ENCODE data around the gene SLC43A3. TPM values are rescaled to one million over a fixed set of nuclear protein-coding genes. Genes with fewer than 3 reads are reported as not detected.
A peak's percentile ranks its signal among the peaks of the same experiment; 100 is the strongest.

Gene SLC43A3
- total RNA-seq, 1 donor = 74.3 TPM

DNA sequence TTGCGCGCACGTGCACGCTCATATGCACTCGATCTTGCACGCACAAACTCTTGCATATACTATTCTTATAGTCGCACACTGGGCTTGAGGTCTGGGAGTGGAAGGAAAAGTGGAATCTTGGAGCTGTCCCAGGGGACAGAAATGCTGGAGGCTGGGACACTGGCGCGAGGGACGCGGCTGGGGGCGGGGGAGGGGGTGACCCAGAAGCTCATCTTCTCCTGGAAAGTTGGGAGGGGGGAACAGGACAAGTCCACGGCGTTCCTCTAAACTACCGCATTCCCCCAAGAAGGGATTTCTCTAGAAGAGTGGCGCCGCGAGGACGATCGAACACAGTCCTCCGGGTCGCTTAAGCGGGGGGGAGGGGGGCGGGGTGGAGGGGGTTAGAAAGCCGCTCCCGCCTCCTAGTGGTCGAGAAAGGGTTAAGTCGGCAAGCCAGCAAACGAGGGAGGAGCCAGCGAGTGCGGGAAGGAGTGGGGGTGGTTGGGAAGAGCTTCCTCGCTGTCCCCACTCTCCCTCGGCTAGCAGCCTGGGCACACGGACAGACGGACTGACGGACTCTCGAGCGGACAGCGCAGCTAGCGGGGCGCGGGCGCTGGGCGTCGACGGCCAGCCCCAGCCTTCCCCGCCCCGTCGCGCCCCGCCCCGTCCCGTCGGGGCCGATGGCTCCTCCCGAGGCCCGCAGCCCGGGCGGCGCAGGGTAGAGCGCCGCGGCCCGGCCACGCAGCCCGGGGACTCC is 33.3 kb upstream of the SLC43A3 start, which contains the start of gene RTN4RL2:
RTN4RL2 (plus strand) TSS at position 507 of the 736 bp plus-strand sequence. CDS start 338 bp downstream, outside the sequence.
- TF ChIP-seq, protein P1, sequence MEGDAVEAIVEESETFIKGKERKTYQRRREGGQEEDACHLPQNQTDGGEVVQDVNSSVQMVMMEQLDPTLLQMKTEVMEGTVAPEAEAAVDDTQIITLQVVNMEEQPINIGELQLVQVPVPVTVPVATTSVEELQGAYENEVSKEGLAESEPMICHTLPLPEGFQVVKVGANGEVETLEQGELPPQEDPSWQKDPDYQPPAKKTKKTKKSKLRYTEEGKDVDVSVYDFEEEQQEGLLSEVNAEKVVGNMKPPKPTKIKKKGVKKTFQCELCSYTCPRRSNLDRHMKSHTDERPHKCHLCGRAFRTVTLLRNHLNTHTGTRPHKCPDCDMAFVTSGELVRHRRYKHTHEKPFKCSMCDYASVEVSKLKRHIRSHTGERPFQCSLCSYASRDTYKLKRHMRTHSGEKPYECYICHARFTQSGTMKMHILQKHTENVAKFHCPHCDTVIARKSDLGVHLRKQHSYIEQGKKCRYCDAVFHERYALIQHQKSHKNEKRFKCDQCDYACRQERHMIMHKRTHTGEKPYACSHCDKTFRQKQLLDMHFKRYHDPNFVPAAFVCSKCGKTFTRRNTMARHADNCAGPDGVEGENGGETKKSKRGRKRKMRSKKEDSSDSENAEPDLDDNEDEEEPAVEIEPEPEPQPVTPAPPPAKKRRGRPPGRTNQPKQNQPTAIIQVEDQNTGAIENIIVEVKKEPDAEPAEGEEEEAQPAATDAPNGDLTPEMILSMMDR (IDR thresholded peaks at IDR 0.05; ENCODE audit: insufficient read depth, low read length) = peak; percentile 22
- H3K4me3 ChIP-seq (ENCODE audit: low read depth, low read length) = peak within 1 kb of the TSS; percentile 57
- DNase-seq (ENCODE audit: low read depth) = peak; percentile 26

DNA sequence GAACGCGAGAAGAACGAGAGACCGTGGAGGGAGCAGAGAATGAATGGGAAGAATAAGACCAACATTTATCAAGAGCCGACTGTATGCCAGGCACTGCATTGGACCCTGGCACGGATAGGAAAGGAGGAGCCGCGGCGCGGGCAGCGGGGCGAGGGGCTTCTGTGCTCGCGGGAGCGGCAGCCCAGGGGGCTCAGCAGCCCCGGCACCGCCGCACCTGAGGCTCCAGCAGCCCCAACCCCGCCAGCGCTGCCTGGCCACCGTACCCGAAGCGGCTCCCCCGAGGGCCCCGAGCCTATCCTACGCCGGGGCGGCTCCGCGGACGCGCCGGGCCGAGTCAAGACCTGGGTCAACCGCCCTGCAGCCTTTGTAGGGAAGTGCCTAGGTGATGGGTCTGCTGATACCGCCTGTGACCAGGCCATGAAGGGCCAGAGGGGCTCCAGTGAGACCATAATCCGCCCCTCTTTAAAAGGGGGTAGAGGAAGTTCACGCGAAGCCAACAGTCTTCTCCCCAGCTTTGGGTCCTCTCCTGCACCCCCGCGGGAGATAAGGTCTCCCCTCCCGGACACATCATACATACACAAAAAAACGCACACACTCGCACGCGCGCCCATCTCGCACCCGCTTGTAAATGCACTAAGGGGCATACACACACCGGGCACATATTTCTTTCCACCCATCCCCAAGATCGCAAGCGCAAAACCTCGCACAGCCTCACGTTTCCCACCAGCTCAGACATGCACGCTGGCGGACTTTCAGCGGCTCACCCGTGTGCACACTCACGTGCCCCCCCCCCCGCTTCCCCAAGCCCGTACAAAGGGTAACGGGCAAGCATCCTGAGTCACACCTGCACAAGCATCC is 32.5 kb upstream of the SLC43A3 start:
- no peak for DNase-seq (ENCODE audit: low read depth)
- H3K4me3 ChIP-seq (ENCODE audit: low read depth, low read length) = peak overlapping the region; percentile 25
- TF ChIP-seq, protein P1 (IDR thresholded peaks at IDR 0.05; ENCODE audit: insufficient read depth, low read length) = no peak

DNA sequence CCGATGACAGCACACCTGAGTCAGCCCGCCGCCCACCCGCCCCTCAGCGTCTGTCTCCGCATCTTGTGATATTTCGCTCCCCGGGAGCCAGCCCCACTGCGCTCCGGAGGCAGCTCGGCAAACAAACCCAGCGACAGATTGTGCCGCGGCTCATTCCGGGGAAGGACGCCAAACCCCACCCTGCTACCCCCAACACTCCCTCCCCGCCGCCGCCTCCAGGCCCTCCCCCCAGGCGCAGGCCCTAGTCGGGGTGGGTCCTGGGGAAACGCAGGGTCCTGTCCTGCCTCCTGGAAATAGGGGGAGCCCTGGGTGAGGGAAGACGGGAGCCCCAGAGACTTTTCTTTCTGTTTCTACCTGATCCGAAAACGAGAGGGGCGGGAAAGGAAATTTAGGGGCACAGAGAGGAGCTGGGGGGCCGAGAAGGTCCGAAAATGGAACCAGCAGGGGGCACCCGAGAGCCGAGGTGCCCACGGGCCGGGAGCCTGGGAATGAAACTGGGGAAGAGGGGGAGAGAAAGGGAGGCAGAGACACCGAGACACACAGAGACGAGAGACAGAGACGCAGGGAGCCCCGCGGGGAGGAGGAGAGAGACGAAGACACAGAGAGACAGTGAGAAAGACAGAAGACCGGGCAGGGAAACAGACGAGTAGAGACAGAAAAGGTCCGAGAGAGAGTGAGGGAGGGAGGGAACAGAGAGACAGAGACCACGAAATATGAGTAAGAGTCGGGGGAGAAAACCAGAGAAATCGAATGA is 31.7 kb upstream of the SLC43A3 start:
- TF ChIP-seq, protein P1 (IDR thresholded peaks at IDR 0.05; ENCODE audit: insufficient read depth, low read length) = peak; percentile 78
- DNase-seq (ENCODE audit: low read depth) = peak; percentile 31
- H3K4me3 ChIP-seq (ENCODE audit: low read depth, low read length) = peak overlapping the region; percentile 29

DNA sequence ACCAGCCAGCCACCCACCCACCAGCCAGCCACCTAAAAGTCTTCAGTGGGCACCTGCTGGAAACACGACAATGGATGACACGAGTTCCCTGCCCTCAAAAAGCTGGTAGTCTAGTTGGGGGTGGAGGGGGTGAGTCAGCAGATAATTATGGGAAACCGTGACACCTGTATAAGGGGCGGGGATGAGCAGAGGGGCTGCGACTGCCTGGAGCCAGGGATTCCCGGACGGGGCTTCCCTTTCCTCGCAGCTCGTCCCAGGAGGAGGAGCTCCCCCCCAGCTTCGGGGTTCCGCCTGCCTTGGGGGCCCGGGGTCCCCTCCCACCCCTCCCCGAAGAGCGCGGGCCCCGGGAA is 31.1 kb upstream of the SLC43A3 start:
- no peak for DNase-seq (ENCODE audit: low read depth)
- TF ChIP-seq, protein P1 (IDR thresholded peaks at IDR 0.05; ENCODE audit: insufficient read depth, low read length) = no peak
- no peak overlapping the region for H3K4me3 ChIP-seq (ENCODE audit: low read depth, low read length)

DNA sequence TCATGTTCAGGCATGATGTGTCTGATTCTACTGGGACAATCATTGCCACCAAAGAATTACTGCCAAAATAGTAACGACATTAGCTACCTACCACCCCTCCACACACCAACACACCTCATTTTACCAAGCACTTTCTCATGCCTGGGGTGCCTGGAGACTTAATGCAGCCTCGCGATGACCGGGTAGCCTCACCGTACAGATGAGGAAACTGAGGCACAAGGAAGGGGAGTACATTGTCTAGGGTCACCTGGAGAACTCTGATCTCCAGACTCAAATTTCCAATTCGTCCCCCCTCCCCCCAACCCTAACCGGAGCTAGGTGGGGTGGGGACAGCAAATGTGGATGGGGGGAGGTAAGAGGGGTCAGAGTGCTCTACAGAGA is 30.7 kb upstream of the SLC43A3 start:
- no peak overlapping the region for H3K4me3 ChIP-seq (ENCODE audit: low read depth, low read length)
- TF ChIP-seq, protein P1 (IDR thresholded peaks at IDR 0.05; ENCODE audit: insufficient read depth, low read length) = no peak
- no peak for DNase-seq (ENCODE audit: low read depth)

DNA sequence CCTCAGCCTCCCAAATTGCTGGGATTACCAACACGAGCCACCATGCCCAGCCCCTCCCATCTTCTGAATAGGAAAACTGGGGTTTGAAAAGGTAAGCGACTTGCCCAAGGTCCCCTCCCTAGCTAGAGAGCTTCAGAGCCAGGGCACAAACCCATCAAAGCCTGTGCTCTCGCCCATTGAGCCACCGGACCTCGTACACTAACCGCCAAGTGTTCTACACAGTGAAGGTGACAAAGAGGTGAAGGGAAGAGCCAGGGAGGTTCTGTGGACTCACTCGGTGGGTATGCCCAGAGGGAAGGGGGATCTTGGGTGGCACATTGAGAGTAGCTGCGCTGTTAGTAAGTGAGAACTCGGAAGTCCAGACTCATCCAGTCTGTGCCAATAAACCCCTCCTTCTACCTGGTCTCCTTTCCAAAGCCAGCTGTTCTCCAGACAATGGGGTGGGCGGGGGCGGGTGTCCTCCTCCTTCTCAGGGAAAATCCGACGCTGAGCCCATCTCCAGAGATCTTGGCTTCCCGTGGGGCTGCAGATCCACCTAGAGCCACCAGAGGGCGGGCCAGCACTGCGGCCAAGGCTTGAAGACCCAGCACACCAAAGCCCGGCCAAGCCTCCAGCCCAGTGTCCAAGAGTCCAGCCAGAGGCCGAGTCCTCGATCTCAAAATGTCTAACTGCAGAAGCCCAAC is 30.2 kb upstream of the SLC43A3 start:
- DNase-seq (ENCODE audit: low read depth) = peak; percentile 89
- H3K4me3 ChIP-seq (ENCODE audit: low read depth, low read length) = no peak overlapping the region
- TF ChIP-seq, protein P1 (IDR thresholded peaks at IDR 0.05; ENCODE audit: insufficient read depth, low read length) = peak; percentile 99
